SK-N-SH treated with all-trans-retinoic acid at 6 μM for 48 hours (cell line): Measurements from ENCODE around the gene MVB12B.

Experiments used
- ARNTL ChIP-seq: fragments of 450-650 bp; formaldehyde crosslinking; IDR thresholded peaks from 2 replicates; pipeline ENCODE4 v1.5.0; 2020; ENCODE audit warnings: low read depth, mild to moderate bottlenecking, moderate library complexity, borderline replicate concordance
- CSDC2 ChIP-seq: fragments of 250-450 bp; sonication (Bioruptor Pico); IDR thresholded peaks from 2 replicates; pipeline ENCODE4 v1.5.0; 2020; ENCODE audit warnings: mild to moderate bottlenecking, moderate library complexity
- GLIS3 ChIP-seq: fragments of 250-450 bp; sonication (Bioruptor Pico); IDR thresholded peaks from 2 replicates; pipeline ENCODE4 v1.5.0; 2020; ENCODE audit warnings: mild to moderate bottlenecking, moderate library complexity
- OSR1 ChIP-seq: fragments of 250-450 bp; sonication (Bioruptor Pico); IDR thresholded peaks from 2 replicates; pipeline ENCODE4 v1.8.0; 2022; ENCODE audit warnings: moderate library complexity, mild to moderate bottlenecking, inconsistent platforms
- PATZ1 ChIP-seq: fragments of 250-450 bp; sonication (Bioruptor Pico); IDR thresholded peaks from 2 replicates; pipeline ENCODE4 v1.8.0; 2020; ENCODE audit warnings: mild to moderate bottlenecking, moderate library complexity, borderline replicate concordance
- PPARA ChIP-seq: fragments of 250-450 bp; sonication (Bioruptor Pico); IDR thresholded peaks from 2 replicates; pipeline ENCODE4 v1.5.0; 2020; ENCODE audit warnings: mild to moderate bottlenecking, borderline replicate concordance
- SNAI2 ChIP-seq: fragments of 250-450 bp; sonication (Bioruptor Pico); IDR thresholded peaks from 2 replicates; pipeline ENCODE4 v1.5.0; 2020; ENCODE audit warnings: mild to moderate bottlenecking, moderate library complexity
- TOX ChIP-seq: fragments of 250-450 bp; sonication (Bioruptor Pico); IDR thresholded peaks from 2 replicates; pipeline ENCODE4 v1.8.0; 2021; ENCODE audit warnings: mild to moderate bottlenecking, moderate library complexity, borderline replicate concordance
- ZC3H10 ChIP-seq: fragments of 250-450 bp; sonication (Bioruptor Pico); IDR thresholded peaks from 2 replicates; pipeline ENCODE4 v1.5.1; 2021; ENCODE audit warnings: mild to moderate bottlenecking, moderate library complexity
- ZFP3 ChIP-seq: fragments of 250-450 bp; sonication (Bioruptor Pico); IDR thresholded peaks from 2 replicates; pipeline ENCODE4 v1.5.0; 2020; ENCODE audit warnings: mild to moderate bottlenecking, moderate library complexity
- ZFP30 ChIP-seq: fragments of 450-650 bp; formaldehyde crosslinking; IDR thresholded peaks from 2 replicates; pipeline ENCODE4 v1.5.0; 2022; ENCODE audit warnings: mild to moderate bottlenecking, moderate library complexity

- no peak for TF ChIP-seq ZFP3 (CRISPR knock-in tag)
- TF ChIP-seq PPARA: no peak
- no peak for TF ChIP-seq OSR1 (CRISPR knock-in tag)
- no peak for TF ChIP-seq SNAI2 (CRISPR knock-in tag)
- no peak for TF ChIP-seq ARNTL (CRISPR knock-in tag)
- no peak for TF ChIP-seq ZFP30
- TF ChIP-seq ZC3H10 (CRISPR knock-in tag): no peak
- TF ChIP-seq GLIS3 (CRISPR knock-in tag): no peak
- TF ChIP-seq CSDC2 (CRISPR knock-in tag): no peak
- no peak for TF ChIP-seq PATZ1 (CRISPR knock-in tag)
- no peak for TF ChIP-seq TOX (CRISPR knock-in tag)
Observed at GRCh38 chr9:126452106-126452505, 125.5 kb downstream of the MVB12B start.
